Measurements from ENCODE around the gene PRDX3.
A peak's percentile ranks its signal among the peaks of the same experiment; 100 is the strongest.

Gene PRDX3

GRCh38 chr10:119176166-119176565 is 2.4 kb downstream of the PRDX3 start:
- no peak for TF ChIP-seq CTCF (conservative IDR thresholded peaks at IDR 0.05)
- no peak overlapping the region for H3K27ac ChIP-seq

GRCh38 chr10:119174109-119174508 is 4.5 kb downstream of the PRDX3 start:
- no peak for TF ChIP-seq CTCF (conservative IDR thresholded peaks at IDR 0.05)
- no peak overlapping the region for H3K27ac ChIP-seq

GRCh38 chr10:119167041-119167440 is 11.6 kb downstream of the PRDX3 start:
- no peak overlapping the region for H3K27ac ChIP-seq
- TF ChIP-seq CTCF (conservative IDR thresholded peaks at IDR 0.05), result no peak

- H3K27ac ChIP-seq, result peak overlapping the region; percentile 86
These were observed 12.0 kb downstream of the PRDX3 start for GRCh38 chr10:119166564-119166963.

GRCh38 chr10:119166118-119166500 is 12.5 kb downstream of the PRDX3 start:
- no peak for TF ChIP-seq CTCF (conservative IDR thresholded peaks at IDR 0.05)
- H3K27ac ChIP-seq, result peak overlapping the region; percentile 86

More at GRCh38 chr10:119166564-119166963, 12.0 kb downstream of the PRDX3 start:
- TF ChIP-seq CTCF (conservative IDR thresholded peaks at IDR 0.05), result no peak

- no peak for TF ChIP-seq CTCF (conservative IDR thresholded peaks at IDR 0.05)
These were observed 13.2 kb downstream of the PRDX3 start, which contains the start of gene SFXN4 for GRCh38 chr10:119165171-119166117. SFXN4 (minus strand) TSS chr10:119165714; CDS start chr10:119165647, 67 bp downstream.

GRCh38 chr10:119162452-119163092 is 16.0 kb downstream of the PRDX3 start:
- H3K27ac ChIP-seq, result no peak overlapping the region
- no peak for TF ChIP-seq CTCF (conservative IDR thresholded peaks at IDR 0.05)

More at GRCh38 chr10:119165171-119166117, 13.2 kb downstream of the PRDX3 start, which contains the start of gene SFXN4:
- H3K27ac ChIP-seq, result peak within 1 kb of the TSS; percentile 86

All from VCaP (cell line).